ENCODE measurements around the gene ZNF516.

Gene ZNF516

DNA sequence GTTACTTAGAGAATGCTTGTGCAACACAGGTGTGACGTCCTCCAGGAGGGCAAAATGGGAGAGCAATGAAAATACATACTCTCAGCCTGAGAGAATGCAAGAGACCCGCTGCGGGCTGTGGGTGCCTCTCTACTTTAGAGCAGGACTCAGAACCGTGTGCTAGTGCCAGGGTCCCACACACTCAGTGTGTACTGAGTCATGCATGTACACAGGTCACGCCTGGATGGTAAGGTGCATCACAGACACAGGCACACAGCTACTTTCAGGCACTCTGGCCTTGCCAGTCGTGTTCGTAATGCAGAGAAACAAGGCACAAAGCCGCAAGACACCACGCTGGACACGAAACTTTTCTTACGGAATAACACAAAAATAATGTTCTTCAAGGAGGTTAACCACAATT lies 125.3 kb downstream of the ZNF516 start:
- TF ChIP-seq, protein P1, sequence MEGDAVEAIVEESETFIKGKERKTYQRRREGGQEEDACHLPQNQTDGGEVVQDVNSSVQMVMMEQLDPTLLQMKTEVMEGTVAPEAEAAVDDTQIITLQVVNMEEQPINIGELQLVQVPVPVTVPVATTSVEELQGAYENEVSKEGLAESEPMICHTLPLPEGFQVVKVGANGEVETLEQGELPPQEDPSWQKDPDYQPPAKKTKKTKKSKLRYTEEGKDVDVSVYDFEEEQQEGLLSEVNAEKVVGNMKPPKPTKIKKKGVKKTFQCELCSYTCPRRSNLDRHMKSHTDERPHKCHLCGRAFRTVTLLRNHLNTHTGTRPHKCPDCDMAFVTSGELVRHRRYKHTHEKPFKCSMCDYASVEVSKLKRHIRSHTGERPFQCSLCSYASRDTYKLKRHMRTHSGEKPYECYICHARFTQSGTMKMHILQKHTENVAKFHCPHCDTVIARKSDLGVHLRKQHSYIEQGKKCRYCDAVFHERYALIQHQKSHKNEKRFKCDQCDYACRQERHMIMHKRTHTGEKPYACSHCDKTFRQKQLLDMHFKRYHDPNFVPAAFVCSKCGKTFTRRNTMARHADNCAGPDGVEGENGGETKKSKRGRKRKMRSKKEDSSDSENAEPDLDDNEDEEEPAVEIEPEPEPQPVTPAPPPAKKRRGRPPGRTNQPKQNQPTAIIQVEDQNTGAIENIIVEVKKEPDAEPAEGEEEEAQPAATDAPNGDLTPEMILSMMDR (IDR thresholded peaks at IDR 0.05; ENCODE audit: low read depth, low read length, missing control alignments): no peak
- in situ Hi-C loops (cut with HindIII; ENCODE audit: low pct_ligation_motif_present, low sequenced_read_pairs): no loop called here
- no peaks in the 10 kb centered on the region for H3K27me3 ChIP-seq (replicated peaks)

DNA sequence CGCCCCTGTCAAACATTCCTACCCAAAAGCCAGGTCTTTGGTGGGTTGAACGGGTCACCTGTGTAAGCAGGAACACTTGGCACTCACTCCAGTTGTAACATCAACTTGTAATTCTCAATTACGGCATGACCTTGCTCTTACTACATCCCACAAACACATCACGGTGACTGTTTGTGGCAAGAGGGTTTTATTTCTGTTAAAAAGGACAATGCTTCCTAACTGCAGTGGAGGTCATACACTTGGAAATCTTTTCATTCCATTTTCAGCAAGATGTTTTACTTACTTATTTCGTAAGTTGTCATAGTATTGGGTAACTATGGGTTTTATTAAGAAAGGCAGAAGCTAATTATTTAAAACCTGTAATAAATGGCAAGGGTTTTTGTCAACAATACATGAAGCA lies 126.1 kb downstream of the ZNF516 start:
- TF ChIP-seq, protein P1 (IDR thresholded peaks at IDR 0.05; ENCODE audit: low read depth, low read length, missing control alignments): no peak
- H3K27ac ChIP-seq: no peak overlapping the region
- in situ Hi-C loops (cut with HindIII; ENCODE audit: low pct_ligation_motif_present, low sequenced_read_pairs): no loop called here
- peaks cover 14% of the 10 kb centered on the region for H3K36me3 ChIP-seq (replicated peaks)
- no peak overlapping the region for H3K4me3 ChIP-seq (ENCODE audit: low read depth, low read length)
- DNase-seq: no peak
- H3K27me3 ChIP-seq (replicated peaks): no peaks in the 10 kb centered on the region

More for the DNA sequence above, 125.3 kb downstream of the ZNF516 start:
- Histone ChIP-seq H3K4me3 (ENCODE audit: low read depth, low read length) (no peak overlapping the region), H3K36me3 (replicated peaks) (peaks cover 14% of the 10 kb centered on the region), H3K27ac (no peak overlapping the region)
- no peak for DNase-seq

DNA sequence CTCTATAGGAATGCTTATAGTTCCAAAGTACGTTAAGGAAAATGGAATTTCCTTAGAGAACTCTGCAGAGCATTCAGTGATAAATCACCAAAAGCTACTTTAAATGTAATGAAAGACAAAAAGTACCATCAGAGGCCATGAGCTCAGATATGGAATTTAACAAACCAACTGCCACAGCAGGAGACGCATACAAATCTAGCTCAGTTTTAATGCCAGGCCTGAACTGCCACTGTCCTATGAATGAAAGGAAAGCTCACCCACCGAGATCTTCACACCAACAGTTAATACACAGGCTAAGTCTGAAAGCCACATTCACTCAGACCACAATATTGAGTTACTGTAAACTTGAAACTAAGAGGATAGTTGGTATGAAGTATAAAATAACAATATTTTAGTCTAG lies 126.8 kb downstream of the ZNF516 start:
- no peaks in the 10 kb centered on the region for H3K27me3 ChIP-seq (replicated peaks)
- TF ChIP-seq, protein P1 (IDR thresholded peaks at IDR 0.05; ENCODE audit: low read depth, low read length, missing control alignments): no peak
- peaks cover 14% of the 10 kb centered on the region for H3K36me3 ChIP-seq (replicated peaks)
- H3K27ac ChIP-seq: no peak overlapping the region
- no peak overlapping the region for H3K4me3 ChIP-seq (ENCODE audit: low read depth, low read length)
- DNase-seq: no peak
- in situ Hi-C loops (cut with HindIII; ENCODE audit: low pct_ligation_motif_present, low sequenced_read_pairs): no loop called here

DNA sequence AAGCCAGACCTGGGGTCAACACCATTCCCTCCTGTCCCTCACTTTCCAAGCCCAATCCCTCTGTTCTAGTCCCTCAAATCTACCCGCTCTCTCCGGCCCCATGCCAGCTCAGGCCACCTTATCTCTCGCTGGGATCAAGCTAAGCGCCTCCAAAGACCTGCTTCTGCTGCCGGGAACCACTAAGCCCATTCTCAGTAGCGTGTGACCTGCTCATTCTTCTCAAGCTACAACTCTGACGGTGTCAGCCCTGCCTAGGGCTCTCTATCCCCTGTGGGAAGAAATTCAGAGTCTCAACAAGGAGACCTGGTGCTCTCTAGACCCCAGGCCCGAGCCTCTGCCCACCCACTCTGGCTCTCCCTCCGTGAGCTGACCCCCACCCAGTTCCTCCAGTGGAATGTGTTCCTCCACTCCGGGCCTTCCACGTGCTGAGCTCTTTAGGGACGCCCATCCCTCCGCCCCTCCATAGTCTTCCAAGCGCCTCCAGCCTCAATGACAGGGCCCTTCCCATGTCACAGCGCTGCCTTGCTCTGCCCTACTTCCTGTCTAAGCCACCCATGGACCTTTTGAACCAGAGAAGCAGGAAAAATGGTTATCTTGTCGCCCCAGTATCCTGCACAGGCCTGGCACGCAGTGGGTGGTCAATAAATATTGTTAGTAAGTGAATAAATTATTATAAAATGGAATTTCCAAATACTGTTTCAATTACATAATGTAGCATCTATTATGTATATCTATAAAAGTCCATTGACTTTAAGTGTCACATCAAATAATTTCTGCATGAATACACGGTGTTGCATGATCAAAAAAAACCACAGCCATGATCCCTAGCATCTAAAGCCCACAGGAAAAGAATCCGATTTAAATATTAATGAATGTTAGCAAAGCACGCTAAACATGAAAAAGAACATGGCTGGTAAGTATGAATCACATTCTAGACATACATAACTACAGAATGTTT lies 127.6 kb downstream of the ZNF516 start:
- DNase-seq: no peak
- in situ Hi-C loops (cut with HindIII; ENCODE audit: low pct_ligation_motif_present, low sequenced_read_pairs): no loop called here
- Histone ChIP-seq H3K36me3 (replicated peaks) (peaks cover 14% of the 10 kb centered on the region), H3K4me3 (ENCODE audit: low read depth, low read length) (no peak overlapping the region), H3K27me3 (replicated peaks) (no peaks in the 10 kb centered on the region), H3K27ac (no peak overlapping the region)
- TF ChIP-seq, protein P1 (IDR thresholded peaks at IDR 0.05; ENCODE audit: low read depth, low read length, missing control alignments): no peak

DNA sequence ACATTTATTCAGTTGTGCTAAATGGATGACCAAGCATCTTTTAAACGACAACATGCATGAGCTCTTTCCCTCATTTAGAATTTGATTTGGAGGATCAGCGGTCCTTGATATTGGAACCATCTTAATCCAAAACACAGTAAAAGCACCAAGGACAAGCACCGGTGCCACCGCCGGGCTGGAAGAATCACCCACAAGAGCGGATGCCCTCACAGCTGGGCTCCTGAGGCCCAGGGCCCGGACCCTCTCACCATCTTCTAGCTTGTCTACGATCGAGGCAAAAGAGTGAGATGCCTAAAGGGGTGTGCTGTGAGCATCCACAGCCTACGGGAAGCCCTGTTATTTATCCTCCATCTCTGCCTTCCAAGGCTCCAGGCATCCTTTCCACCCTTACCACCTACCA lies 129.5 kb downstream of the ZNF516 start:
- no peak for DNase-seq
- Histone ChIP-seq H3K27ac (no peak overlapping the region), H3K4me3 (ENCODE audit: low read depth, low read length) (no peak overlapping the region), H3K36me3 (replicated peaks) (peaks cover 10% of the 10 kb centered on the region), H3K27me3 (replicated peaks) (no peaks in the 10 kb centered on the region)
- TF ChIP-seq, protein P1 (IDR thresholded peaks at IDR 0.05; ENCODE audit: low read depth, low read length, missing control alignments): no peak
- in situ Hi-C loops (cut with HindIII; ENCODE audit: low pct_ligation_motif_present, low sequenced_read_pairs): no loop called here
